ENCODE data around the gene ASTN1. TPM values are rescaled to one million over a fixed set of nuclear protein-coding genes. Genes with fewer than 3 reads are reported as not detected.

The ASTN1 gene
- total RNA-seq, 3 donors from 2014 or later: 0.10 to 2.2 (median 0.14) TPM

DNA sequence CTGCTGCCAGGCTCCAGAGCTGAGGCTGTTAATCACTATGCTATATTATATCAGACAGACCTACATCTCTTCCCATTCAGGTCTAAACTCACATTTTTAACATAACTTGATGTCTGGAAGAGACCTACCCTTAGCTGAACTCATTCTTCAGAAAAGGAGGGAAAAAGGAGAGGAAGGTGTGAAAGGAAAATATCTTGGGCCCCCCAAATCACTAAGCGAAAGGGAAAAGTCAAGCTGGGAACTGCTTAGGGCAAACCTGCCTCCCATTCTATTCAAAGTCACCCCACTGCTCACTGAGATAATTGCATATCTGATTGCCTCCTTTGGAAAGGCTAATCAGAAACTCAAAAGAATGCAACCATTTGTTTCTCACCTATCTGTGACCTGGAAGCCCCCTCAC lies 222.2 kb downstream of the ASTN1 start:
- H3K4me1 ChIP-seq (ENCODE audit: low read depth): no peaks in the 10 kb centered on the region
- no peak for ATAC-seq
- no peaks in the 10 kb centered on the region for H3K9me3 ChIP-seq
- no peak for DNase-seq
- no peak overlapping the region for H3K4me3 ChIP-seq
- intact Hi-C loops (cut with DNase I, micrococcal nuclease): no loop called here
- no peaks in the 10 kb centered on the region for H3K36me3 ChIP-seq (ENCODE audit: low read depth)
- TF ChIP-seq, protein P1, sequence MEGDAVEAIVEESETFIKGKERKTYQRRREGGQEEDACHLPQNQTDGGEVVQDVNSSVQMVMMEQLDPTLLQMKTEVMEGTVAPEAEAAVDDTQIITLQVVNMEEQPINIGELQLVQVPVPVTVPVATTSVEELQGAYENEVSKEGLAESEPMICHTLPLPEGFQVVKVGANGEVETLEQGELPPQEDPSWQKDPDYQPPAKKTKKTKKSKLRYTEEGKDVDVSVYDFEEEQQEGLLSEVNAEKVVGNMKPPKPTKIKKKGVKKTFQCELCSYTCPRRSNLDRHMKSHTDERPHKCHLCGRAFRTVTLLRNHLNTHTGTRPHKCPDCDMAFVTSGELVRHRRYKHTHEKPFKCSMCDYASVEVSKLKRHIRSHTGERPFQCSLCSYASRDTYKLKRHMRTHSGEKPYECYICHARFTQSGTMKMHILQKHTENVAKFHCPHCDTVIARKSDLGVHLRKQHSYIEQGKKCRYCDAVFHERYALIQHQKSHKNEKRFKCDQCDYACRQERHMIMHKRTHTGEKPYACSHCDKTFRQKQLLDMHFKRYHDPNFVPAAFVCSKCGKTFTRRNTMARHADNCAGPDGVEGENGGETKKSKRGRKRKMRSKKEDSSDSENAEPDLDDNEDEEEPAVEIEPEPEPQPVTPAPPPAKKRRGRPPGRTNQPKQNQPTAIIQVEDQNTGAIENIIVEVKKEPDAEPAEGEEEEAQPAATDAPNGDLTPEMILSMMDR (IDR thresholded peaks at IDR 0.05): no peak

DNA sequence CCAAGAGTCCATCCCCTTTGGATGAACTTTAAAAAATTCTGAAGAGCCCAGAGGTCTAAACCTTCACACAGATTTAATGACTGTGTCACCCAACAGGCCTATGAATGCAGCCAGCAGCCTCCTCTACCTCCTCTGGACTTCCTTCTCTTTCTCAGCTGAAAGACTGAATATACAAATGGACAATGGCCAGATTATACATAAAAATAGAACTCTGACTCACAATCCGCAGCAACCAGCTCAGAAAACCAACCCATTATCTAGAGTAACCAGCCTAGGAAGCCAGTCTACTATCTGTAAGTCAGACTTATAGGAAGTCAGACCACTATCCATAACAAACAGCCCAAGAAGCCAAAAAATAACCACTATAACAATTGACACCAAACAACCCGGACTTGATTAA lies 224.5 kb downstream of the ASTN1 start:
- Histone ChIP-seq H3K9me3 (no peaks in the 10 kb centered on the region), H3K36me3 (ENCODE audit: low read depth) (no peaks in the 10 kb centered on the region), H3K4me3 (no peak overlapping the region), H3K4me1 (ENCODE audit: low read depth) (no peaks in the 10 kb centered on the region)
- DNase-seq (no peak), ATAC-seq (no peak)
- intact Hi-C loops (cut with DNase I, micrococcal nuclease): no loop called here
- TF ChIP-seq, protein P1 (IDR thresholded peaks at IDR 0.05): no peak

DNA sequence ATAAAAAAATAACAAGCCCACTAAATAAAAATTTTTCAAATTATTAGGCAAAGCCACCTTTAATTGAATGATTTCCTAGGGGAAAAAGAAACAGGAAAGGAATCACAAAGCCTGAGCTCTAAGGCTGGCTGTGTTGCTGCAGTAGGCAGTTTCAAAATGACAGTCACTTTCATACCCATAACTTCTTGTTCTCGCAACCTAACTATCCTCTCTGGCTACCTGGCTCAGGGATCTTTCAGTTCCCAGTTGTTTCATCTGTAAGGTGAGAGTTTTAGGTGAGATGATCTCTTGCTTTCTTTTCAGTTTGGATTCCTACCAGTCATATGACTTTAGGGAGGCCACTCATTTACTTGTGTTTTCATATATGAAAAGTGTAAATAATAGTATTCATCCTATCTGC lies 226.1 kb downstream of the ASTN1 start:
- Histone ChIP-seq H3K4me3 (no peak overlapping the region), H3K36me3 (ENCODE audit: low read depth) (no peaks in the 10 kb centered on the region), H3K4me1 (ENCODE audit: low read depth) (no peaks in the 10 kb centered on the region), H3K9me3 (no peaks in the 10 kb centered on the region)
- no peak for ATAC-seq
- intact Hi-C loops (cut with DNase I, micrococcal nuclease): no loop called here
- TF ChIP-seq, protein P1 (IDR thresholded peaks at IDR 0.05): no peak
- no peak for DNase-seq

DNA sequence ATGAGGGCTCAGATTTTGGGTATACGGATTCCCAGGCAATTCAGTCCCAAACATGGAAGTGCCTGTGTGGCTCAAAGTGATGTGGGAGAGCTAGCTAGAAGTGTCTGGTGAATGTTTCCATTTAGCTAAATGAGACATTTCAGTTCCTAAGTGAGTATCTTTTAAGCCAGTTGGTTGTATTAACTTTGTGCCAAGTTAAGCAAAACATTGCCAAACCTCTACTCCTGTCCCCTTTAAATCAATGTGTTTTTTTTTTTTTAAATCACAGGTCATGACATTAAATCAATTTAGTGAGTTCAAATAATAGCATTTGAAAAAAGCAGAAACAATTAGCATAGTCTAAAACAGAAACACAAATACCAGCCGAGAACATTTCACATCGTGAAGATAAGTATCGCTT lies 230.1 kb downstream of the ASTN1 start:
- DNase-seq (no peak), ATAC-seq (no peak)
- H3K9me3 ChIP-seq: no peaks in the 10 kb centered on the region
- TF ChIP-seq, protein P1 (IDR thresholded peaks at IDR 0.05): no peak
- no peaks in the 10 kb centered on the region for H3K36me3 ChIP-seq (ENCODE audit: low read depth)
- intact Hi-C loops (cut with DNase I, micrococcal nuclease): no loop called here
- H3K4me3 ChIP-seq: no peak overlapping the region
- no peaks in the 10 kb centered on the region for H3K4me1 ChIP-seq (ENCODE audit: low read depth)

DNA sequence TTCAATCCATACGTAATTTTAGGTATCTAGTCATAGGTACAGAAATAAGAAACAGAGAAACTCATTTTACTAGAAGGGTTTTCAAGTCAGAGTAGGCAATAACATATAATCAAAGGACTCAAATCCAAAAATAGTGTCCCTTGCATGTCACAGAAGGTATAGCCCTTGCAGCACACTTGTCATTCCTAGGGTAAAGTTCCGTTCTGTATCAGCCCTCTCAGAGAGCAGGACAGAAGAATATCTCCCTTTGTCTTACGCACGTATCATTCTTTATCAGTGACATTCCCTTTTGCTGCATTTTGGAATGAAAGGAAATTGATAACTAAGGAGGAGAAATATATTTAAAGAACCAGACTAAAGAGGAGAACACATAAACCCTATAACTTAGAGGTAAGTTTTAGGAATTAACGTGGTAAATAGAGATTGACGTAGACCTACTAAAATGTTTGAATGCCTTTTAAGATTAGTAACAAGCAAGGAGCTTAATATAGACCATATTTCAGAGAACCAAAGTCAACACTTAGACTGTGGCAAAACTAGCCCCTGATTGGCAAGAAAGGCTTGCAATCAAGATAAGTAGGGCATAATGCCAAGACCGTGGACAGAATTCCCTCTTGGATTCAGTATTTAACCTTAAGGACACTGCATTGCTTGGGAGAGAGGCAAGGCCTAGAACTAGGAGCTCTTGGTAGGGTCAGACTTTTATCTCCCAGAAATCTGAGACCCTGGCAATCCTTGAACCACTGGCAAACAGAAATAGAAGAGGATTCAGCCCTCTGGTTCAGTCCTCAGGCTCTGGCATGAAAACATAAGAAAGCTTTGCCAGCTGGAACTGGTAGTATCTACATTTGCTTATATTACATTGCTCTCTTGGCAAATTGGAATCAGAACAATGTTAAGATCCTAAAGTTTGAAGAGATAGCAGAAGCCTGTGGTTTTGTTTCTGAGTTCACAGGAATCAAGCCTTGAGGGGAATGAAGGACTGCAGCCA lies 232.1 kb downstream of the ASTN1 start:
- no peaks in the 10 kb centered on the region for H3K9me3 ChIP-seq
- H3K36me3 ChIP-seq (ENCODE audit: low read depth): no peaks in the 10 kb centered on the region
- DNase-seq (no peak), ATAC-seq (no peak)
- no peaks in the 10 kb centered on the region for H3K4me1 ChIP-seq (ENCODE audit: low read depth)
- intact Hi-C loops (cut with DNase I, micrococcal nuclease): no loop called here
- no peak overlapping the region for H3K4me3 ChIP-seq
- TF ChIP-seq, protein P1 (IDR thresholded peaks at IDR 0.05): no peak

Data from mucosa of descending colon (tissue), 3 donors.